WTC11 (cell line): ENCODE results near the gene KLHL41.

Experiments used
- TF ChIP-seq, protein P1 (sequence below): sonication (generic); formaldehyde crosslinking; IDR thresholded peaks from 2 replicates; pipeline ENCODE4 v1.8.0; 2022; ENCODE audit warnings: mild to moderate bottlenecking, missing genetic modification reagents
- TF ChIP-seq, protein P2 (sequence below): fragments of 200-600 bp; IDR thresholded peaks from 2 replicates; pipeline ENCODE4 v1.8.0; 2022; ENCODE audit warnings: antibody characterized with exemption

DNA sequence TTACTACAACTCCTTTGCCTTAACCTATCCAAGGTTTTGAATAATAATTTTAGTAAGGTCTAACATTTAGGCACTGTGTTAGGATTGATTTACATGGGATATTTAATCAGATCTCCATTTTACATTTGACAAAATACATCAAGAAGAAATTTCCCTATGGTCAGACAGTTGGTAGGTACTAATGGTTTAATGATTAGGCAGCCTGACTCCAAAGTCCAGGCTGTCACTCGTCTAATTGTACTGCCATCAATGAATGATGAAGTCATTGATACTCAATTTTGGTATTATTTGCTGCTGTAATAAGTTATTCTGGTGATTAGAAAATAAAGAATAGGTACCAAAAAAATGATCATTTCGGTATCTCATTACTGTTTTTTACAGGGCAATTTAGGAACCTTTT lies 16.1 kb upstream of the KLHL41 start:
- TF ChIP-seq, protein P1, sequence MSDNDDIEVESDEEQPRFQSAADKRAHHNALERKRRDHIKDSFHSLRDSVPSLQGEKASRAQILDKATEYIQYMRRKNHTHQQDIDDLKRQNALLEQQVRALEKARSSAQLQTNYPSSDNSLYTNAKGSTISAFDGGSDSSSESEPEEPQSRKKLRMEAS (CRISPR knock-in tag): no peak
- TF ChIP-seq, protein P2, sequence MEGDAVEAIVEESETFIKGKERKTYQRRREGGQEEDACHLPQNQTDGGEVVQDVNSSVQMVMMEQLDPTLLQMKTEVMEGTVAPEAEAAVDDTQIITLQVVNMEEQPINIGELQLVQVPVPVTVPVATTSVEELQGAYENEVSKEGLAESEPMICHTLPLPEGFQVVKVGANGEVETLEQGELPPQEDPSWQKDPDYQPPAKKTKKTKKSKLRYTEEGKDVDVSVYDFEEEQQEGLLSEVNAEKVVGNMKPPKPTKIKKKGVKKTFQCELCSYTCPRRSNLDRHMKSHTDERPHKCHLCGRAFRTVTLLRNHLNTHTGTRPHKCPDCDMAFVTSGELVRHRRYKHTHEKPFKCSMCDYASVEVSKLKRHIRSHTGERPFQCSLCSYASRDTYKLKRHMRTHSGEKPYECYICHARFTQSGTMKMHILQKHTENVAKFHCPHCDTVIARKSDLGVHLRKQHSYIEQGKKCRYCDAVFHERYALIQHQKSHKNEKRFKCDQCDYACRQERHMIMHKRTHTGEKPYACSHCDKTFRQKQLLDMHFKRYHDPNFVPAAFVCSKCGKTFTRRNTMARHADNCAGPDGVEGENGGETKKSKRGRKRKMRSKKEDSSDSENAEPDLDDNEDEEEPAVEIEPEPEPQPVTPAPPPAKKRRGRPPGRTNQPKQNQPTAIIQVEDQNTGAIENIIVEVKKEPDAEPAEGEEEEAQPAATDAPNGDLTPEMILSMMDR: no peak
